CD4-positive, alpha-beta T cell treated with Interleukin-21 for 1 hour (primary cell): ENCODE results near the gene CREB3L2.
A peak's percentile ranks its signal among the peaks of the same experiment; 100 is the strongest.
"Not testable (repeated sequence)": the region's sequence is repeated elsewhere in the genome, so short reads cannot be mapped to it uniquely, and the experiment has no call there.

Source experiments
- DNase-seq: peaks from one replicate; pipeline ENCODE4 v3.0.0-alpha.2; 2020

CREB3L2 gene

GRCh38 chr7:137928626-137929025 is 73.3 kb downstream of the CREB3L2 start:
- no peak for DNase-seq

- no peak for DNase-seq
These were observed 74.5 kb downstream of the CREB3L2 start for GRCh38 chr7:137927386-137927785.

- not testable (repeated sequence) for DNase-seq
These were observed 75.7 kb downstream of the CREB3L2 start for GRCh38 chr7:137926206-137926605.

GRCh38 chr7:137925754-137926153 is 76.1 kb downstream of the CREB3L2 start:
- DNase-seq: no peak

- no peak for DNase-seq
These were observed 76.8 kb downstream of the CREB3L2 start for GRCh38 chr7:137925091-137925490.

- DNase-seq: no peak
These were observed 78.5 kb downstream of the CREB3L2 start for GRCh38 chr7:137923380-137923779.

- no peak for DNase-seq
These were observed 81.1 kb downstream of the CREB3L2 start for GRCh38 chr7:137920637-137921399.

GRCh38 chr7:137919987-137920386 is 81.9 kb downstream of the CREB3L2 start:
- DNase-seq: no peak

- no peak for DNase-seq
These were observed 84.8 kb downstream of the CREB3L2 start for GRCh38 chr7:137916980-137917645.

- DNase-seq: no peak
These were observed 85.3 kb downstream of the CREB3L2 start for GRCh38 chr7:137916564-137916963.

- no peak for DNase-seq
These were observed 86.6 kb downstream of the CREB3L2 start for GRCh38 chr7:137915266-137915665.

GRCh38 chr7:137913985-137914384 is 87.9 kb downstream of the CREB3L2 start:
- DNase-seq: no peak

- no peak for DNase-seq
These were observed 92.8 kb downstream of the CREB3L2 start for GRCh38 chr7:137909042-137909441.

GRCh38 chr7:137908106-137908505 is 93.8 kb downstream of the CREB3L2 start:
- no peak for DNase-seq

GRCh38 chr7:137906636-137907035 is 95.2 kb downstream of the CREB3L2 start:
- DNase-seq: not testable (repeated sequence)

- DNase-seq: no peak
These were observed 97.1 kb downstream of the CREB3L2 start for GRCh38 chr7:137904833-137905232.

GRCh38 chr7:137903382-137904169 is 98.3 kb downstream of the CREB3L2 start:
- peak; percentile 77 for DNase-seq

- DNase-seq: no peak
These were observed 101.7 kb downstream of the CREB3L2 start for GRCh38 chr7:137900137-137900536.

- DNase-seq: peak; percentile 72
These were observed 102.8 kb downstream of the CREB3L2 start for GRCh38 chr7:137898839-137899721.

GRCh38 chr7:137895301-137896221 is 106.3 kb downstream of the CREB3L2 start:
- no peak for DNase-seq

GRCh38 chr7:137893143-137893742 is 108.6 kb downstream of the CREB3L2 start:
- DNase-seq: no peak
